Measurements from ENCODE around the gene LAMA3.

Gene LAMA3

DNA sequence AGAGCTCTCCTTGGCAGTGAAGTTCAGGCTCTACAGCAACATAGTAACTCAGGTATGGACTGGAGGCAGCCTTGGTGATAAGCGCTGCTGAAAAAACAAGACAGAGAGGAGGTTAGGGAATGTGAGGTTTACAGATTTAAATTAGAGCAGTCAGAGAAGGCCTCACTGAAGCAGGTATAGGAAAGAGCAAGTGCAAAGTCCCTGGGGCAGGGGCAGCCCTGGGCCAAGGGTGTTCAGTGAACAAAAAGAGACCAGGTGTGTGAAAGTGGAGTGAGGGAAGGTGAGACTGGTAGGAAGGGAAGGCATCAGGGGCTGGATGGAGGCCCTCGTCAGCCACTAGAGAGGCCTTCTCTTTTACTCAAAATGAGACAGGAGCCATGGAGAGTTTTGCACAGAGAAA is 89.6 kb downstream of the LAMA3 start:
- DNase-seq (ENCODE audit: insufficient read length, low spot score) (no peak), FAIRE-seq (no peak)
- TF ChIP-seq SPI1 (IDR thresholded peaks at IDR 0.05; ENCODE audit: low read depth, low read length) = no peak
- TF ChIP-seq PAX5 (IDR thresholded peaks at IDR 0.05; ENCODE audit: insufficient read depth, low read length, severe bottlenecking) = no peak
- TF ChIP-seq POLR2AphosphoS5 (IDR thresholded peaks at IDR 0.05; ENCODE audit: low read depth, low read length) = no peak
- TF ChIP-seq POLR2A (IDR thresholded peaks at IDR 0.05; ENCODE audit: low read depth, low read length) = no peak
- TF ChIP-seq POU2F2 (IDR thresholded peaks at IDR 0.05; ENCODE audit: low read depth, low read length) = no peak
- no peak for TF ChIP-seq TAF1 (IDR thresholded peaks at IDR 0.05; ENCODE audit: low read depth, low read length)

DNA sequence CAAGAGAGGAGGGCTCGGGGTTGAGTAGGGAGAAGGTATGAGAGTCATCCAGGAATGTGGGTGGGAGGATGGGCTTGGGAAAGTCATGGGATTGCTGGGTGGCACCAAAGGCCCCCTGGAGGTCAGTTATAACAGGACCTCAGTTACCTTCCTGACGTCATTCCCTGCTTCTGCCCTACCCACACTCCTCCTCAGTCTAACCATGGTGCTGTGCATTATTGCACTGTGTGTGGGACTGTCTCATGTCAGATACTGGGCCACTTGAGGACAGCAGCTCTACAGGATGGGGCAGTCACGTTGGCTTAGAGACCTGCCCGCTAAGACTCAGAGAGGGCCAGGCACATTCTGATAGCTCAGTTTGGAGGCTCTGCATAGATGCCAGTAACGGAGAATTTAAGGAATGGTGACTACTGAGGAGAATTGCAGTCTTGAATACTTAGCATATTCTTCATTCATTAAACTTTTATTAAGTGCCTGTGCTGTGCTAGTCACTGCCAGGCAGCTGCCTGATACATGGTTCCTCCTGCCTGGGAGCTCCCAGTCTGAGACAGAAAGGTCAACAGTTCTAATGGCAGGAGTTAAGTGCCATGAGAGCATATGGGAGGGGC is 90.5 kb downstream of the LAMA3 start:
- TF ChIP-seq SPI1 (IDR thresholded peaks at IDR 0.05; ENCODE audit: low read depth, low read length) (no peak), POLR2AphosphoS5 (IDR thresholded peaks at IDR 0.05; ENCODE audit: low read depth, low read length) (no peak), TAF1 (IDR thresholded peaks at IDR 0.05; ENCODE audit: low read depth, low read length) (no peak), POLR2A (IDR thresholded peaks at IDR 0.05; ENCODE audit: low read depth, low read length) (no peak), POU2F2 (IDR thresholded peaks at IDR 0.05; ENCODE audit: low read depth, low read length) (no peak), PAX5 (IDR thresholded peaks at IDR 0.05; ENCODE audit: insufficient read depth, low read length, severe bottlenecking) (no peak)
- FAIRE-seq = no peak
- no peak for DNase-seq (ENCODE audit: insufficient read length, low spot score)

DNA sequence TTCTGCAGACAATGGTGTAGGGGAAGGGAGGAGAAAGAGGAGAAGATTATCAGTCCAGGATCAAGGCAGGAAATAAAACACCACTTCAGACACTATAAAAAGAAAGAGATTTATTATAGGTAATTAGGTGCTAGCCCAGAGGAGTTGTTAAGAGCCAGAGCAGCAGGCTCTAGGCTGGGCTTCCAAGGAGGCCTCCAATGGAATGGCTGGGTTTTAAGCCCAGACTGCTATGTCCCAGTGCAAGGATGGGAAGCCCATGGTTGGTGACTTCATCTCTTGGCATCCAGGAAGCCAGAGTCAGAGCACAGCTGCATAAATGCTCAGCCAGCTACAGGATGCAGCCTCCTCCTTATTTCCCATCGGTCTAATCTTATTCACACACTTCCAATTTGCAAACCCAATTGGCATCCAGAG is 95.6 kb downstream of the LAMA3 start:
- no peak for FAIRE-seq
- DNase-seq (ENCODE audit: insufficient read length, low spot score) = no peak
- TF ChIP-seq PAX5 (IDR thresholded peaks at IDR 0.05; ENCODE audit: insufficient read depth, low read length, severe bottlenecking) (no peak), POU2F2 (IDR thresholded peaks at IDR 0.05; ENCODE audit: low read depth, low read length) (no peak), POLR2AphosphoS5 (IDR thresholded peaks at IDR 0.05; ENCODE audit: low read depth, low read length) (no peak), TAF1 (IDR thresholded peaks at IDR 0.05; ENCODE audit: low read depth, low read length) (no peak), POLR2A (IDR thresholded peaks at IDR 0.05; ENCODE audit: low read depth, low read length) (no peak), SPI1 (IDR thresholded peaks at IDR 0.05; ENCODE audit: low read depth, low read length) (no peak)

DNA sequence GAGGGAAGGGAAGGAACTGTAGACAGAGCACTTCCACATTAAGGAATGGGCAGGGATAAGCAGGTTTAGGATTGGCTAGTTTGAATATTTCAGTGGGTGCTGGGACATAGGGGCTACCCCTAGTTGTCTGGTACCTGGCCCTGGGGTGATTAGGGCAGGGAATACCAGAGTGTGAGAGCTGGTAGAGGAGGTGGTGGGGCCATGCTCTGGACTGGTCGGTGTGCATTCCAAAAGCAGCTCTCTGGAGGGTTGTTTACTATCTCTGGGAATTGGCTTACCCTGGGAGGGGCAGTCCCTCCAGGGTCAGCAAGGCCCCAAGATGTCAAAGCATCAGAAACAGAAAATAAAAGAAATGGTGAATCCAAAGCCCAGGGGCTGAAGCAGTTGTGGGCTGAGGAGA is 103.8 kb downstream of the LAMA3 start:
- FAIRE-seq = no peak
- no peak for TF ChIP-seq PAX5 (IDR thresholded peaks at IDR 0.05; ENCODE audit: insufficient read depth, low read length, severe bottlenecking)
- TF ChIP-seq TAF1 (IDR thresholded peaks at IDR 0.05; ENCODE audit: low read depth, low read length) = no peak
- TF ChIP-seq POLR2A (IDR thresholded peaks at IDR 0.05; ENCODE audit: low read depth, low read length) = no peak
- no peak for TF ChIP-seq POU2F2 (IDR thresholded peaks at IDR 0.05; ENCODE audit: low read depth, low read length)
- TF ChIP-seq SPI1 (IDR thresholded peaks at IDR 0.05; ENCODE audit: low read depth, low read length) = no peak
- TF ChIP-seq POLR2AphosphoS5 (IDR thresholded peaks at IDR 0.05; ENCODE audit: low read depth, low read length) = no peak
- DNase-seq (ENCODE audit: insufficient read length, low spot score) = no peak

DNA sequence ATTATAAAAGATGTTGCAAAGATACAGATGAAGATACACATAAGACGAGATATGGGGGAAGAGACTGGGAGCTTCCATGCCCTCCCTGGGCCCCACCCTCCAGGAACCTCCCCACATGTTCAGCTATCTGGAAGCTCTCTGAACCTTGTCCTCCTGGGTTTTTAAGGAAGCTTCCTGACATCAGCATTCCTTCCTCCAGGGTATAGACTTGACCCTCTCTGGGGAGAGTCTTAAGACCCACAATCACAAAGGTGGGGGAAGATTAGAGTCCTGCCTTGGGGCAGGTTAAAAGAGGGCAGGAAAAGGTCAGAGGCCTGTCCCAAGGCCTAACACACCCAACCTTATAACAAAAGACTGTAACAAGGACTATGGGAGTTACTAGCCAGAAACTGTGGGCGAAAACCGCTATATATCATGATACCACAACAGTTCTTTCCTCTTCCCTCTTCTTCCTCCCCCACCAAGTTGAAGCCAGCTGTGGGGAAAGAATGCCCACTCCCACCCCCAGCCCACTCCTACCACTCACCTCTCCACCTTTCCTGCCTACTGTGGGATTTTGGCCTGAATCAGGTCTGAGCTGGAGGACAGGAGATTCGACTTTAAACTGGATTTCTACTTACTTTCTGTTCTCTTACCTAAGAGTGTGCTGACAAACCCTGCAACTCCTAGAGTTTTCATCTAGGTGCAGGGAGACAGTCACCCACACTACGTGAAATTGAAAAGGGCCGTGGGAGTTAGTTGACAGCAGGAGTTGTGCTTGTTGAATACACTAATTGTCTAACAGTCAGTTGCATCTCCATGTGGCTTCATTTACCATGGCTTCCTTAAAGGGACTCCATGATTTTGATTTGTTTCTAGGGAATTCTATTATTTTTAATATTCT is 105.0 kb downstream of the LAMA3 start:
- DNase-seq (ENCODE audit: insufficient read length, low spot score) (no peak), FAIRE-seq (no peak)
- TF ChIP-seq POLR2A (IDR thresholded peaks at IDR 0.05; ENCODE audit: low read depth, low read length) (no peak), SPI1 (IDR thresholded peaks at IDR 0.05; ENCODE audit: low read depth, low read length) (0 out of 2 replicates have a peak, but pooled peaks have one; percentile 8)

DNA sequence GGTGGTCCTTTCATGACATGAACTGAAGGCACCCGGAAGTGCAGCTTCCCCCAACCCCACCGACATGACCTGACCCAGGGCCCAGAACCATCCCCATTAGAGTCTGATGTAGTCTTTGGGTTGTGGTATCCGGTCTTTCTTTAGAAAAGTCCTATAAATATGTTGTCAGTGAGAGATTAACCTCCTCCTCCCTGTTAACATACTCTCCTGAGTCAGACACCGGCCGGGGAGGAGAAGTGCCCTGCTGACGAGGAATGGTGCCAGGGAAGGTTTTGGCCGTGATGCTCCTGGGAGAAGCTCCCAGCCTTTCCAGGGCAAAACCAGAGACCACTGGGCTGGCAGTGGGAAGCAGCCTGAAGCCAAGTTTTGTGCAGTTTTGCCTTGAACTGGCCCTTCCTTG is 109.0 kb downstream of the LAMA3 start:
- DNase-seq (ENCODE audit: insufficient read length, low spot score) (no peak), FAIRE-seq (no peak)
- TF ChIP-seq POLR2AphosphoS5 (IDR thresholded peaks at IDR 0.05; ENCODE audit: low read depth, low read length) (no peak), POU2F2 (IDR thresholded peaks at IDR 0.05; ENCODE audit: low read depth, low read length) (no peak), SPI1 (IDR thresholded peaks at IDR 0.05; ENCODE audit: low read depth, low read length) (no peak), TAF1 (IDR thresholded peaks at IDR 0.05; ENCODE audit: low read depth, low read length) (no peak), PAX5 (IDR thresholded peaks at IDR 0.05; ENCODE audit: insufficient read depth, low read length, severe bottlenecking) (no peak), POLR2A (IDR thresholded peaks at IDR 0.05; ENCODE audit: low read depth, low read length) (no peak)

DNA sequence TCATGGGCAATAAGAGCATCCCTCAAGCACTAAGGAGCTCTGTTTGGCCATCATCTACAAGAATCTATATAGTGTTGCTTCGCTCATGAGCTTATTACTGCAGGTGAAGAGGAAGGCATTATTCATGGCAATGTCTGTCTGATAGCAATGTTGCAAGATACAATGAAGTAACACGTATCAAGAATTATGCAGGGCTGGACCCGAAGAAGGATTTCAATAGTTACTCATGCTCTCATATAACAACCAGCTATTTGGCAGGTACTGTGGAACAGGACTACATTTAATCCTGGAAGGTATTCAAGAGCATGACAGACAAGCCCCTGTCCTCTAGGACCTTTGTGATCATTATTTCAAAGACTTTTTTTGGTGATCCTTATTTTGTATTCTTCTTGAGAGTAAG is 109.6 kb downstream of the LAMA3 start:
- FAIRE-seq = no peak
- TF ChIP-seq PAX5 (IDR thresholded peaks at IDR 0.05; ENCODE audit: insufficient read depth, low read length, severe bottlenecking) (no peak), TAF1 (IDR thresholded peaks at IDR 0.05; ENCODE audit: low read depth, low read length) (no peak), POLR2A (IDR thresholded peaks at IDR 0.05; ENCODE audit: low read depth, low read length) (no peak), POU2F2 (IDR thresholded peaks at IDR 0.05; ENCODE audit: low read depth, low read length) (no peak), POLR2AphosphoS5 (IDR thresholded peaks at IDR 0.05; ENCODE audit: low read depth, low read length) (no peak), SPI1 (IDR thresholded peaks at IDR 0.05; ENCODE audit: low read depth, low read length) (no peak)
- DNase-seq (ENCODE audit: insufficient read length, low spot score) = no peak

DNA sequence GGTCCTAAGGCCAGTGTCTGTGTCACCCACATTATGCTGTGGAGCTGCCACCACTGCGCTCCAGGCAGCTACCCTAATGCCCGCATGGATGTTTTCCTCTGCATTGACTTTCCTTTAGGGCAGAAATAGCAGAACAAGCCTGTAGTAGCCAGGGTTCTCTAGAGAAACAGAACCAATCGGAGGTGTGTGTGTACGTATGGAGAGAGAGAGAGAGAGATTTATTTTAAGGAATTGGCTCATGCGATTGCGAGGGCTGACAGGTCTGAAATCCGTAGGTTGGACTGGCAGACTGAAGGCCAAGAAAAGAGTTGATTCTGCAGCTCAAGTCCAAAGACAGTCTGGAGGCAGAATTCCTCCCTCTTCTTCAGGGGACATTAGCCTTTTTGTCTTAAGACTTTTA is 110.3 kb downstream of the LAMA3 start:
- TF ChIP-seq POU2F2 (IDR thresholded peaks at IDR 0.05; ENCODE audit: low read depth, low read length) (no peak), POLR2AphosphoS5 (IDR thresholded peaks at IDR 0.05; ENCODE audit: low read depth, low read length) (no peak), SPI1 (IDR thresholded peaks at IDR 0.05; ENCODE audit: low read depth, low read length) (no peak), PAX5 (IDR thresholded peaks at IDR 0.05; ENCODE audit: insufficient read depth, low read length, severe bottlenecking) (no peak), TAF1 (IDR thresholded peaks at IDR 0.05; ENCODE audit: low read depth, low read length) (no peak), POLR2A (IDR thresholded peaks at IDR 0.05; ENCODE audit: low read depth, low read length) (no peak)
- FAIRE-seq (no peak), DNase-seq (ENCODE audit: insufficient read length, low spot score) (no peak)

DNA sequence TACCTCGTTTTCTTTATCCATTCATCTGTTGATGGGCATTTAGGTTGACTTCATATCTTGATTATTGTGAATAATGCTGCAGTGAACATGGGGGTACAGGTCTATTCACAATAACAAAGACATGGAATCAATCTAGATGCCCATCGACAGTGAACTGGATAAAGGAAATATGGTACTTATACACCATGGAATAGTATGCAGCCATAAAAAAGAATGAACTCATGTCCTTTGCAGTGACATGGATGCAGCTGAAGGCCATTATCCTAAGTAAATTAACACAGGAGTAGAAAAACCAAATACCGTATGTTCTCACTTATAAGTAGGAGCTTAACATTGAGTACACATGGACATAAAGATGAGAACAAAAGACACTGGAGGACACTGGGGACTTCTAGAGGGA is 111.6 kb downstream of the LAMA3 start:
- TF ChIP-seq POLR2AphosphoS5 (IDR thresholded peaks at IDR 0.05; ENCODE audit: low read depth, low read length) (no peak), SPI1 (IDR thresholded peaks at IDR 0.05; ENCODE audit: low read depth, low read length) (no peak), POU2F2 (IDR thresholded peaks at IDR 0.05; ENCODE audit: low read depth, low read length) (no peak), POLR2A (IDR thresholded peaks at IDR 0.05; ENCODE audit: low read depth, low read length) (no peak), PAX5 (IDR thresholded peaks at IDR 0.05; ENCODE audit: insufficient read depth, low read length, severe bottlenecking) (no peak), TAF1 (IDR thresholded peaks at IDR 0.05; ENCODE audit: low read depth, low read length) (no peak)
- DNase-seq (ENCODE audit: insufficient read length, low spot score) = no peak
- FAIRE-seq = no peak

Measured in GM12891 (cell line).